Neuronal stem cell (in vitro differentiated cells): ENCODE data around the gene CCL11.

Experiments
- DNase-seq: peaks from one replicate; pipeline ENCODE4 v3.0.0-alpha.2; 2013; ENCODE audit warnings: low spot score
- H2AFZ ChIP-seq: one replicate; pipeline ENCODE4 v1.6.1; 2013; ENCODE audit warnings: mild to moderate bottlenecking, low read length, inconsistent platforms
- H2AK5ac ChIP-seq: 2 replicates; pipeline ENCODE4 v1.6.1; 2013; ENCODE audit warnings: low read depth, mild to moderate bottlenecking, inconsistent platforms, low read length, moderate library complexity, mixed read lengths
- H2BK120ac ChIP-seq: 2 replicates; pipeline ENCODE4 v1.6.1; 2013; ENCODE audit warnings: low read depth, mild to moderate bottlenecking, inconsistent platforms, low read length, moderate library complexity, mixed read lengths
- H2BK12ac ChIP-seq: one replicate; pipeline ENCODE4 v1.6.1; 2013; ENCODE audit warnings: low read length, inconsistent platforms
- H2BK15ac ChIP-seq: 2 replicates; pipeline ENCODE4 v1.6.1; 2013; ENCODE audit warnings: mild to moderate bottlenecking, low read length, inconsistent platforms, mixed read lengths
- H2BK5ac ChIP-seq: one replicate; pipeline ENCODE4 v1.6.1; 2013; ENCODE audit warnings: inconsistent platforms, mild to moderate bottlenecking, low read length, moderate library complexity
- H3K14ac ChIP-seq: one replicate; pipeline ENCODE4 v1.6.1; 2013; ENCODE audit warnings: low read length, inconsistent platforms
- H3K18ac ChIP-seq: 2 replicates; pipeline ENCODE4 v1.6.1; 2013; ENCODE audit warnings: low read length, inconsistent platforms
- H3K23ac ChIP-seq: 2 replicates; pipeline ENCODE4 v1.6.1; 2013; ENCODE audit warnings: low read depth, mild to moderate bottlenecking, mixed read lengths, low read length, inconsistent platforms; ENCODE audit not compliant: poor library complexity
- H3K27ac ChIP-seq: replicated peaks from 3 replicates; pipeline ENCODE4 v1.5.1; 2013; ENCODE audit warnings: low read length, inconsistent platforms
- H3K27me3 ChIP-seq, 3 experiments: 2 replicates each; pipeline ENCODE4 v1.6.1; 2013; ENCODE audit warnings: low read length in 3 of 3, mild to moderate bottlenecking in 2 of 3, inconsistent platforms in 1 of 3, low read depth in 1 of 3, mixed read lengths in 1 of 3, moderate library complexity in 1 of 3; ENCODE audit not compliant: control insufficient read depth in 3 of 3, insufficient read depth in 3 of 3
- H3K36me3 ChIP-seq, 2 donors: replicated peaks in 1 of 2; 2 replicates each; pipeline ENCODE4 v1.6.1; 2013; ENCODE audit warnings: low read length in 2 of 2; ENCODE audit not compliant: control insufficient read depth in 2 of 2, insufficient read depth in 2 of 2
- H3K4ac ChIP-seq: 2 replicates; pipeline ENCODE4 v1.6.1; 2013; ENCODE audit warnings: inconsistent platforms, mild to moderate bottlenecking, low read length, moderate library complexity
- H3K4me1 ChIP-seq, 2 donors: 1 replicate in 1 of 2; 2 replicates in 1 of 2; pipeline ENCODE4 v1.6.1; 2013; ENCODE audit warnings: low read length in 2 of 2, low read depth in 1 of 2; ENCODE audit not compliant: control insufficient read depth in 2 of 2, insufficient read depth in 1 of 2
- H3K4me2 ChIP-seq: one replicate; pipeline ENCODE4 v1.6.1; 2013; ENCODE audit warnings: mild to moderate bottlenecking, low read length, inconsistent platforms; ENCODE audit not compliant: insufficient read depth, poor library complexity, severe bottlenecking
- H3K4me3 ChIP-seq, 2 donors: 2 replicates each; pipeline ENCODE4 v1.5.1; 2013; ENCODE audit warnings: low read length in 2 of 2, mild to moderate bottlenecking in 2 of 2, inconsistent platforms in 1 of 2, moderate library complexity in 1 of 2
- H3K79me1 ChIP-seq: one replicate; pipeline ENCODE4 v1.6.1; 2013; ENCODE audit warnings: low read depth, mild to moderate bottlenecking, inconsistent platforms, low read length, moderate library complexity
- H3K9ac ChIP-seq: one replicate; pipeline ENCODE4 v1.6.1; 2013; ENCODE audit warnings: mild to moderate bottlenecking, low read depth, low read length, inconsistent platforms; ENCODE audit not compliant: poor library complexity
- H3K9me3 ChIP-seq, 2 donors: replicated peaks in 1 of 2; 2 replicates each; pipeline versions ENCODE3 to v1.6.1; 2013; ENCODE audit warnings: low read length in 2 of 2, mild to moderate bottlenecking in 2 of 2, inconsistent platforms in 1 of 2, low read depth in 1 of 2, mixed read lengths in 1 of 2, moderate library complexity in 1 of 2; ENCODE audit not compliant: control insufficient read depth in 2 of 2, insufficient read depth in 1 of 2
- H4K8ac ChIP-seq: one replicate; pipeline ENCODE4 v1.6.1; 2013; ENCODE audit warnings: low read depth, mild to moderate bottlenecking, inconsistent platforms, low read length, moderate library complexity
- H4K91ac ChIP-seq: one replicate; pipeline ENCODE4 v1.6.1; 2013; ENCODE audit warnings: low read length, low read depth, mild to moderate bottlenecking, inconsistent platforms; ENCODE audit not compliant: poor library complexity
- WGBS, 2 donors: extraction: QIAGEN DNeasy Blood & Tissue Kit; methylation state at CpG; one replicate each; pipeline ENCODE4 v1.1.7; 2013; ENCODE audit warnings: missing lambda C conversion rate in 2 of 2, mixed read lengths in 1 of 2; ENCODE audit not compliant: insufficient read length in 2 of 2, insufficient replicate concordance in 1 of 2; ENCODE audit errors: extremely low coverage in 2 of 2; 5-methylcytosine and 5-hydroxymethylcytosine counted together

The CCL11 gene

GRCh38 chr17:34246881-34247280 lies 38.7 kb upstream of the CCL11 start:
- Histone ChIP-seq H2BK120ac (no peak overlapping the region), H3K36me3 (no peaks in the 10 kb centered on the region), H3K79me1 (no peaks in the 10 kb centered on the region), H3K14ac (no peak overlapping the region), H3K4me2 (no peak overlapping the region), H3K9ac (no peak overlapping the region), H2BK5ac (no peak overlapping the region), H2BK12ac (no peak overlapping the region), H3K18ac (no peak overlapping the region), H4K8ac (no peak overlapping the region), H3K4ac (no peak overlapping the region), H2AFZ (no peak overlapping the region), H2AK5ac (no peak overlapping the region), H4K91ac (no peak overlapping the region), H3K4me1 (peaks cover 0 to 2% of the 10 kb centered on the region in 2 donors), H3K27me3 (no peaks in the 10 kb centered on the region), H3K27ac (no peak overlapping the region), H3K9me3 (no peaks in the 10 kb centered on the region), H3K4me3 (no peak overlapping the region), H2BK15ac (no peak overlapping the region), H3K23ac (no peak overlapping the region)
- WGBS, 2 donors: no CpG with 5 or more reads among the region's 3 CpGs
- DNase-seq: no peak

GRCh38 chr17:34248511-34249024 lies 37.0 kb upstream of the CCL11 start:
- H3K4me1 ChIP-seq: peaks cover 0 to 2% of the 10 kb centered on the region in 2 donors
- H2BK120ac ChIP-seq: no peak overlapping the region
- H4K8ac ChIP-seq: no peak overlapping the region
- no CpG with 5 or more reads among the region's 6 CpGs for WGBS, 2 donors
- H4K91ac ChIP-seq: no peak overlapping the region
- no peaks in the 10 kb centered on the region for H3K79me1 ChIP-seq
- H2BK12ac ChIP-seq: no peak overlapping the region
- H2BK15ac ChIP-seq: no peak overlapping the region
- H3K4ac ChIP-seq: no peak overlapping the region
- H3K36me3 ChIP-seq: no peaks in the 10 kb centered on the region
- no peak overlapping the region for H3K4me2 ChIP-seq
- H2BK5ac ChIP-seq: no peak overlapping the region
- no peak overlapping the region for H3K27ac ChIP-seq
- H2AK5ac ChIP-seq: no peak overlapping the region
- H3K9me3 ChIP-seq: no peaks in the 10 kb centered on the region
- H3K27me3 ChIP-seq: no peaks in the 10 kb centered on the region
- no peak overlapping the region for H3K14ac ChIP-seq
- no peak overlapping the region for H2AFZ ChIP-seq
- no peak for DNase-seq
- no peak overlapping the region for H3K23ac ChIP-seq
- no peak overlapping the region for H3K9ac ChIP-seq
- no peak overlapping the region for H3K18ac ChIP-seq
- no peak overlapping the region for H3K4me3 ChIP-seq

- Histone ChIP-seq H4K8ac (no peak overlapping the region), H3K27me3 (no peaks in the 10 kb centered on the region), H3K4me1 (peaks cover 0 to 2% of the 10 kb centered on the region in 2 donors), H3K23ac (no peak overlapping the region), H3K18ac (no peak overlapping the region), H3K4me3 (no peak overlapping the region), H3K36me3 (no peaks in the 10 kb centered on the region), H3K9ac (no peak overlapping the region), H3K4me2 (no peak overlapping the region), H2BK120ac (no peak overlapping the region), H3K9me3 (no peaks in the 10 kb centered on the region), H3K14ac (no peak overlapping the region), H2AFZ (no peak overlapping the region), H2AK5ac (no peak overlapping the region), H3K4ac (no peak overlapping the region), H4K91ac (no peak overlapping the region), H3K79me1 (no peaks in the 10 kb centered on the region), H3K27ac (no peak overlapping the region), H2BK15ac (no peak overlapping the region), H2BK5ac (no peak overlapping the region), H2BK12ac (no peak overlapping the region)
- WGBS, 2 donors: no CpG with 5 or more reads among the region's 1 CpG
- no peak for DNase-seq
These were observed 36.5 kb upstream of the CCL11 start for GRCh38 chr17:34249061-34249460.

GRCh38 chr17:34249478-34249877 lies 36.1 kb upstream of the CCL11 start:
- Histone ChIP-seq H3K27ac (no peak overlapping the region), H2BK12ac (no peak overlapping the region)
- no CpG with 5 or more reads among the region's 1 CpG for WGBS, 2 donors

More at GRCh38 chr17:34249478-34249877, 36.1 kb upstream of the CCL11 start:
- Histone ChIP-seq H3K18ac (no peak overlapping the region), H3K4me3 (no peak overlapping the region), H4K91ac (no peak overlapping the region), H3K9ac (no peak overlapping the region), H2BK15ac (no peak overlapping the region), H3K36me3 (no peaks in the 10 kb centered on the region), H2AK5ac (no peak overlapping the region), H3K9me3 (no peaks in the 10 kb centered on the region), H3K4me2 (no peak overlapping the region), H3K4me1 (peaks cover 0 to 3% of the 10 kb centered on the region in 2 donors), H3K27me3 (no peaks in the 10 kb centered on the region), H3K14ac (no peak overlapping the region), H3K4ac (no peak overlapping the region), H3K23ac (no peak overlapping the region), H2BK120ac (no peak overlapping the region), H4K8ac (no peak overlapping the region), H2AFZ (no peak overlapping the region), H3K79me1 (no peaks in the 10 kb centered on the region), H2BK5ac (no peak overlapping the region)
- no peak for DNase-seq
